Measurements from ENCODE around the gene UNC119.

The UNC119 gene

DNA sequence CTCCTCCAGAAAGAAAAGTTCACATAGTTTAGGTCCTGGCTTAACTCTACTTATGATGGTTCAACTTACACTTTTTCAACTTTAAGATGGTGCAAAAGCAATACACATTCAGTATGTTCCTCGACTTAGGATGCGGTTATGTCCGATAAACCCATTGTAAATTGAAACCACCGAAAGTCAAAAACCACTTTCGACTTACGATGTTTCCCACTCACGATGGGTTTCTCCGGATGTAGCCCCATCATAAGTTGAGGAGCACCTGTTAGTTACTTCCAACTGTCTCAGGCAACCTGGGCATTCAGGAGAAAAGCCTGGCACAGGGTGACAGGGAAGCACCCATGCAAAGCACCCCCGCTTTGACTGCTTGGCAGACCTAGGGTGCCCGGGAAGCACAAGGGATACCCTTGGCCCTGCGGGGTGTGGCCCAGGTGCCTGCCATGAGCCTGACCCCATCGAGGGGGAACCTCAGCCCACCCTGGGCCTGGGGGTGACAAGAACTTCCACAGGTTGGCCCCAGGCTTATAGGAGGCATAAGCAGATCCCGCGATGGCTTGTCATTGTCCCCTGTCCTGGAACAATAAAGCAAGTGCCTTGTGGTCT is 14.0 kb downstream of the UNC119 start:
- H3K9ac ChIP-seq (ENCODE audit: insufficient read length, low read depth) = no peak overlapping the region
- H3K4me3 ChIP-seq (ENCODE audit: insufficient read length, low read depth) = no peak overlapping the region
- H3K36me3 ChIP-seq (ENCODE audit: insufficient read depth, insufficient read length, low read length) = no peaks in the 10 kb centered on the region
- DNase-seq (ENCODE audit: low read depth, low spot score) = no peak
- no peaks in the 10 kb centered on the region for H3K4me1 ChIP-seq (ENCODE audit: insufficient read depth, insufficient read length)
- H3K9me3 ChIP-seq (ENCODE audit: insufficient read depth, low read length) = no peaks in the 10 kb centered on the region
- no peak for TF ChIP-seq SUZ12 (IDR thresholded peaks at IDR 0.05; ENCODE audit: extremely low read depth, insufficient read depth, insufficient read length)
- no peak for TF ChIP-seq YY1 (IDR thresholded peaks at IDR 0.05; ENCODE audit: insufficient read depth, insufficient read length)
- TF ChIP-seq ZNF274 (IDR thresholded peaks at IDR 0.05; ENCODE audit: low read depth, low read length) = no peak
- H3K27me3 ChIP-seq (ENCODE audit: insufficient read depth, insufficient read length) = no peaks in the 10 kb centered on the region

DNA sequence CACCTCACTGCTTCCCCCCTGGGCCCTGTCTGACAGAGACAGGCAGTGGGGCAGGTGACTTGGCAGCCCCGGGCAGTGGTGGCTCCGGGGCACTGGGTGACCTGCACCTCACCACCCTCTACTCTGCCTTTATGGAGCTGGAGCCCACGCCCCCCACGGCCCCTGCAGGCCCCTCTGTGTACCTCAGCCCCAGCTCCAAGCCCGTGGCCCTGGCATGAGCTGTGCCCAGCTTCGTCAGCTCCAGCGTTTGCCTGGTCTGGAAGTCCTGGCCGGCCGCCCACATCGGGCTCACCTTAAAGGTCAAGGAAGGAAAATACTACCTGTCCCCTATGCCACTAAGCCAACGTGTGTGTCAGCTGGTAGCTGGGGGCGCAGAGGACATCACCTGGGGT is 15.2 kb downstream of the UNC119 start:
- no peak overlapping the region for H3K4me3 ChIP-seq (ENCODE audit: insufficient read length, low read depth)
- no peaks in the 10 kb centered on the region for H3K36me3 ChIP-seq (ENCODE audit: insufficient read depth, insufficient read length, low read length)
- TF ChIP-seq SUZ12 (IDR thresholded peaks at IDR 0.05; ENCODE audit: extremely low read depth, insufficient read depth, insufficient read length) (no peak), YY1 (IDR thresholded peaks at IDR 0.05; ENCODE audit: insufficient read depth, insufficient read length) (no peak), ZNF274 (IDR thresholded peaks at IDR 0.05; ENCODE audit: low read depth, low read length) (no peak)
- DNase-seq (ENCODE audit: low read depth, low spot score) = no peak
- no peak overlapping the region for H3K9ac ChIP-seq (ENCODE audit: insufficient read length, low read depth)
- no peaks in the 10 kb centered on the region for H3K9me3 ChIP-seq (ENCODE audit: insufficient read depth, low read length)
- H3K4me1 ChIP-seq (ENCODE audit: insufficient read depth, insufficient read length) = no peaks in the 10 kb centered on the region
- H3K27me3 ChIP-seq (ENCODE audit: insufficient read depth, insufficient read length) = no peaks in the 10 kb centered on the region

DNA sequence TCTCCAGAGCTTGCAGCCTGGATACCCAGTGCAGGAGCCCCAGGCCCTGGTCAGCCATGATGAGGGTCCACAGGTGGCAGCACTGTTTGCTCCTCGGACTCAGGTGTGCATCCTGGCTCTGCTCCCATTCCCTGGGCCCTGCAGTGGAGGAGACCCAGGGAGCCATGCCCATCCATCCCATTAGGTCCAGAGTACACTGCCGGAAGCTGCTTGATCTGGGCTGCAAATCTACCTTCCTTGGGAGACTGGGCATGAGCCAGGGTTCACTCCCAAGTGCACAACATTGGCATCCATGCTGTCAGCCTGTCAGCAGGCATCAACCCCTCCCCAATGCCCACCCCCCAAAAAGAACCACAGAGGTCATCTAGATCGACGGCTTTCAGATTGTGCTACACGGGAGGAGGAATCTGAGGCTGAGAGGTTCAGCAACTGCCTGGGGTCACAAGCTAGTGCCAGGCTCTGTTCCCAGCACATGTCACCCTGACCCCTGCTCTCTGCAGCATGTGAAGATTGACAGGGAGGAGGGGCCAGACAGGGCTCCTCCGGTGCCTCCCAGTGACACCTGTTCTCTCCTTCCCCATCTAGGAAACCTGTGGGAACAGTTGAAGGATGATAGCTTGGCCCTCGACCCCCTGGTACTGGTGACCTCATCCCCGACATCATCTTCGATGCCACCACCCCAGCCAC is 15.7 kb downstream of the UNC119 start:
- H3K27me3 ChIP-seq (ENCODE audit: insufficient read depth, insufficient read length) = no peaks in the 10 kb centered on the region
- H3K4me1 ChIP-seq (ENCODE audit: insufficient read depth, insufficient read length) = no peaks in the 10 kb centered on the region
- H3K9ac ChIP-seq (ENCODE audit: insufficient read length, low read depth) = no peak overlapping the region
- no peaks in the 10 kb centered on the region for H3K36me3 ChIP-seq (ENCODE audit: insufficient read depth, insufficient read length, low read length)
- H3K9me3 ChIP-seq (ENCODE audit: insufficient read depth, low read length) = no peaks in the 10 kb centered on the region
- no peak for TF ChIP-seq ZNF274 (IDR thresholded peaks at IDR 0.05; ENCODE audit: low read depth, low read length)
- TF ChIP-seq YY1 (IDR thresholded peaks at IDR 0.05; ENCODE audit: insufficient read depth, insufficient read length) = no peak
- no peak for TF ChIP-seq SUZ12 (IDR thresholded peaks at IDR 0.05; ENCODE audit: extremely low read depth, insufficient read depth, insufficient read length)
- H3K4me3 ChIP-seq (ENCODE audit: insufficient read length, low read depth) = no peak overlapping the region
- DNase-seq (ENCODE audit: low read depth, low spot score) = no peak

GRCh38 chr17:28534740-28535375 is 17.6 kb downstream of the UNC119 start:
- Histone ChIP-seq H3K9me3 (ENCODE audit: insufficient read depth, low read length) (no peaks in the 10 kb centered on the region), H3K9ac (ENCODE audit: insufficient read length, low read depth) (no peak overlapping the region)

GRCh38 chr17:28533091-28533807 is 19.2 kb downstream of the UNC119 start:
- DNase-seq (ENCODE audit: low read depth, low spot score) = no peak
- Histone ChIP-seq H3K4me3 (ENCODE audit: insufficient read length, low read depth) (no peak overlapping the region), H3K9me3 (ENCODE audit: insufficient read depth, low read length) (no peaks in the 10 kb centered on the region), H3K36me3 (ENCODE audit: insufficient read depth, insufficient read length, low read length) (no peaks in the 10 kb centered on the region), H3K9ac (ENCODE audit: insufficient read length, low read depth) (no peak overlapping the region), H3K27me3 (ENCODE audit: insufficient read depth, insufficient read length) (no peaks in the 10 kb centered on the region), H3K4me1 (ENCODE audit: insufficient read depth, insufficient read length) (no peaks in the 10 kb centered on the region)
- TF ChIP-seq YY1 (IDR thresholded peaks at IDR 0.05; ENCODE audit: insufficient read depth, insufficient read length) (no peak), SUZ12 (IDR thresholded peaks at IDR 0.05; ENCODE audit: extremely low read depth, insufficient read depth, insufficient read length) (no peak), ZNF274 (IDR thresholded peaks at IDR 0.05; ENCODE audit: low read depth, low read length) (no peak)

More at GRCh38 chr17:28534740-28535375, 17.6 kb downstream of the UNC119 start:
- TF ChIP-seq SUZ12 (IDR thresholded peaks at IDR 0.05; ENCODE audit: extremely low read depth, insufficient read depth, insufficient read length) (no peak), YY1 (IDR thresholded peaks at IDR 0.05; ENCODE audit: insufficient read depth, insufficient read length) (no peak)
- Histone ChIP-seq H3K4me3 (ENCODE audit: insufficient read length, low read depth) (no peak overlapping the region), H3K27me3 (ENCODE audit: insufficient read depth, insufficient read length) (no peaks in the 10 kb centered on the region), H3K36me3 (ENCODE audit: insufficient read depth, insufficient read length, low read length) (no peaks in the 10 kb centered on the region), H3K4me1 (ENCODE audit: insufficient read depth, insufficient read length) (no peaks in the 10 kb centered on the region)
- DNase-seq (ENCODE audit: low read depth, low spot score) = no peak

GRCh38 chr17:28532050-28532960 is 20.1 kb downstream of the UNC119 start:
- no peak overlapping the region for H3K4me3 ChIP-seq (ENCODE audit: insufficient read length, low read depth)
- H3K9ac ChIP-seq (ENCODE audit: insufficient read length, low read depth) = no peak overlapping the region
- no peak for DNase-seq (ENCODE audit: low read depth, low spot score)
- H3K9me3 ChIP-seq (ENCODE audit: insufficient read depth, low read length) = no peaks in the 10 kb centered on the region
- no peaks in the 10 kb centered on the region for H3K27me3 ChIP-seq (ENCODE audit: insufficient read depth, insufficient read length)
- no peaks in the 10 kb centered on the region for H3K4me1 ChIP-seq (ENCODE audit: insufficient read depth, insufficient read length)
- no peaks in the 10 kb centered on the region for H3K36me3 ChIP-seq (ENCODE audit: insufficient read depth, insufficient read length, low read length)
- TF ChIP-seq SUZ12 (IDR thresholded peaks at IDR 0.05; ENCODE audit: extremely low read depth, insufficient read depth, insufficient read length) (no peak), ZNF274 (IDR thresholded peaks at IDR 0.05; ENCODE audit: low read depth, low read length) (no peak), YY1 (IDR thresholded peaks at IDR 0.05; ENCODE audit: insufficient read depth, insufficient read length) (no peak)
